Adipocyte (in vitro differentiated cells): ENCODE measurements around the gene ZKSCAN4.
A peak's percentile ranks its signal among the peaks of the same experiment; 100 is the strongest.

ENCODE experiments used
- DNase-seq: peaks from one replicate; pipeline ENCODE4 v3.0.0-alpha.2; 2015; ENCODE audit warnings: low read depth
- H3K27me3 ChIP-seq: replicated peaks from 2 replicates; pipeline ENCODE4 v1.7.0; 2013; ENCODE audit warnings: mild to moderate bottlenecking, low read length, moderate library complexity; ENCODE audit not compliant: control insufficient read depth, insufficient read depth
- H3K36me3 ChIP-seq: 2 replicates; pipeline ENCODE4 v1.7.0; 2013; ENCODE audit warnings: low read length, mild to moderate bottlenecking, moderate library complexity; ENCODE audit not compliant: control insufficient read depth, insufficient read depth, severe bottlenecking
- H3K4me1 ChIP-seq: 2 replicates; pipeline ENCODE4 v1.7.0; 2013; ENCODE audit warnings: mild to moderate bottlenecking, low read length, moderate library complexity; ENCODE audit not compliant: control insufficient read depth, insufficient read depth
- H3K4me3 ChIP-seq: 2 replicates; pipeline ENCODE4 v1.7.0; 2013; ENCODE audit warnings: mild to moderate bottlenecking, low read length, moderate library complexity
- H3K9ac ChIP-seq: 2 replicates; pipeline ENCODE4 v1.7.0; 2013; ENCODE audit warnings: mild to moderate bottlenecking, low read length, moderate library complexity
- H3K9me3 ChIP-seq: 2 replicates; pipeline ENCODE4 v1.7.0; 2013; ENCODE audit warnings: mild to moderate bottlenecking, low read length, moderate library complexity; ENCODE audit not compliant: control insufficient read depth

The ZKSCAN4 gene

DNA sequence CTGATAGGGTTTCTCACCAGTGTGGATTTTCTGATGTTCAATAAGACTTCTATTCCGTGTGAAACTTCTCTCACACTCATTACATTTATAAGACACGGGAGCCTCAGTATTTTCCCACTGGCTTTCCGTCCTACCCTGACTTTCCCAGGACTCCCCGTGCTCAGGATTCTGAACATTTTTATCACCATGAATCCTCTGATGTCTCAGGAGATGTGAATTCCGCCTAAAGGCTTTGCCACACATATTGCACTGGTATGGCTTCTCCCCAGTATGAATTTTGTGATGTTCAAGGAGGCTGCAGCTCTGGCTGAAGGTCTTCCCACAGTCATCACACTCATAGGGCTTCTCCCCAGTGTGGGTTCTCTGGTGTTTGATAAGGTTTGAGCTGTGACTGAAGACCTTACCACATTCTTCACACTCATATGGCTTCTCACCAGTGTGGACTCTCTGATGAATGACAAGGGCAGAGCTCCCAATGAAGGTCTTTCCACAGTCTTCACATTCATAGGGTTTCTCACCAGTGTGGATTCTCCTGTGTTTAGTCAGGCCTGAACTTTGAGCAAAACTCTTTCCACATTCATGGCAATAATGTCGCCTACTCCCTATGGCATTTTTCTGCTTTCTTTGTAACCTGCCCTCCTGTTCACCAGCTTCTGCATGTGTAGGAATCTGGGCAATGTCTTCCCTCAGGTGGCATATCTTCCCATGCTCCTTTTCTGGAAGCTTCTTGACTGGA, 6.7 kb downstream of the ZKSCAN4 start:
- no peaks in the 10 kb centered on the region for H3K9me3 ChIP-seq
- H3K27me3 ChIP-seq: no peaks in the 10 kb centered on the region
- H3K4me1 ChIP-seq: peaks cover under 1% of the 10 kb centered on the region
- no peak overlapping the region for H3K4me3 ChIP-seq
- H3K36me3 ChIP-seq: peaks cover 41% of the 10 kb centered on the region
- DNase-seq: no peak
- no peak overlapping the region for H3K9ac ChIP-seq

DNA sequence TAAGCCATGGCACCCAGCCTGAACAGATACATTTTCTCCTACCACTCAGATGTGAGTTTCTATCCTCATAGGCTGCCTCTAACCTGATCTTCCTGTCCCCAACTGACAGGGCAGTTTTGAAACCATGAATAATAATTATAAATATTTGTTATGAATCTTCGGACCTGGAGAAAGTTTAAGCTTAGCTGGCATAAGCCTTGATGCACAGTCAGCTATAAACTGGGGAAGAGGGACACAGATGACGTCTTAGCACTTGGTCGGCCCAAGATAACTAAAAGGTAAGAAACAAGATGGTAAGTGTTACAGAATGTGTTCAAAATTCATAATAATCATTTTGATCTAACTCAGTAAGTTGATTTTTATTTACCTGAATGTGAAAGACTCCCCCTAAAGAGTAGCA, 8.1 kb downstream of the ZKSCAN4 start:
- H3K9ac ChIP-seq: no peak overlapping the region
- no peaks in the 10 kb centered on the region for H3K9me3 ChIP-seq
- H3K36me3 ChIP-seq: peaks cover 41% of the 10 kb centered on the region
- H3K27me3 ChIP-seq: no peaks in the 10 kb centered on the region
- H3K4me3 ChIP-seq: no peak overlapping the region
- no peak for DNase-seq
- no peaks in the 10 kb centered on the region for H3K4me1 ChIP-seq

DNA sequence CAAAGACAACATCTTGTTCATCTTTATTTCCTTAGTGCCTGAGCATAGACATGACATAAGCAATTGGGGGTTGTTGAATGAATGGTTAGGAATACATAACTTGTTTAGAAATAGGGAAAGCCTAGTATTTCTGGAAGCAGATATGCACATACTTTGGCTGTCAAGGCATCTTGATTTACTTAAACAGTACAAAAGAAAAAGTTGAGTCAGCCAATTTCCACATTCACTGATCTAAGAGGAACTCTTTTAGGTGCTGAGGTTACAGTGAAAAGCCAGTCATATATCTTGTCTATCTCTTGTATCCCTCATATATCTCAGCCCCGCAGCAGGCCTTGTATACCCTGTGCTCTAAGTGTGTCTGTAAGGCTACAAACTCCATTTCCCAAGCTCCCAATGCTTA, 11.6 kb downstream of the ZKSCAN4 start:
- H3K9me3 ChIP-seq: no peaks in the 10 kb centered on the region
- H3K27me3 ChIP-seq: no peaks in the 10 kb centered on the region
- no peak for DNase-seq
- peaks cover 20% of the 10 kb centered on the region for H3K36me3 ChIP-seq
- no peak overlapping the region for H3K9ac ChIP-seq
- no peak overlapping the region for H3K4me3 ChIP-seq
- no peaks in the 10 kb centered on the region for H3K4me1 ChIP-seq

DNA sequence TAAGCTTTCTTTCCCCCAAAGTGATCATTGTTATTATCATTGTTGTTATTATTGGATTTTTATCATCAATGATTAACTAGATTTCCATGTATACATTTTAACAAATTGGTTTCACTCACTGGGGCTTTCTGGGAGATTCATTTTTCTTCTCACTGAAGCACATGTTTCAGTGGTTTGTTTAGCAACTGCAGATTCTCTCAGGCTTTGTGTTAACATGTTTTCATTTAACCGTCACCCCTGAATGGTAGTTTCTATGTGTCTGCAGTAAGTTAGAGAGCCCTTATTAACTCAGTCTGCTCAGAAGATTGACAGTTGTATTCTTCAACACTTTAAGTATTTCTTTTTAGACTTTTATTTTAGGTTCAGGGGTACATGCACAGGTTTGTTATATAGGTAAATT, 12.4 kb downstream of the ZKSCAN4 start:
- H3K36me3 ChIP-seq: peaks cover 12% of the 10 kb centered on the region
- no peak overlapping the region for H3K4me3 ChIP-seq
- no peak overlapping the region for H3K9ac ChIP-seq
- no peaks in the 10 kb centered on the region for H3K27me3 ChIP-seq
- no peaks in the 10 kb centered on the region for H3K9me3 ChIP-seq
- no peak for DNase-seq
- no peaks in the 10 kb centered on the region for H3K4me1 ChIP-seq

DNA sequence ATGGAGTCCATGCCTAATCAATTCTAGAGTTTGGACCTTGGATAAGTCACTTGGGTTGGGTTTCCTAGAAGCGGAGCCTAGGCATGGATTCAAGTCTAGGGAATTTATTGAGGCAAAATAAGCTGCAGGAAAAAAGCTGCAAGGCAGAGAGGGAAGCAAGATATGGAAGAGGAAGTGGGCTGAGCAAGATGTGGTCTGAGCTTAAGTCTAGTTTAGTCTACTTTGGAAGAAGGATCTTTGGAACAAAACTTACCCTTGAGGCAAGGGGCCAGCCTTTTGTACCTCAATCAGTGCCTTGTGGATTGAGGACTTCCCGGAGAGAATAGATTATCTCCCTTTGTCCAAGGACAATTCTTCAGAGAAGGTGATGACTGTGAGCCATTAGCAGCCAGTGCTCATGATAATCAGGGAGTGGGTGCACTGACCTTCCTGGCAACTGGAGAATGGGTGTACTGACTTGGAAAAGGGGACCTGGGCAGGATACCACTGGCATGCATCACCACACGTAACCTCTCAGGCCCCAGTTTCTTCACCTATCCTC, 16.1 kb downstream of the ZKSCAN4 start:
- H3K4me3 ChIP-seq: no peak overlapping the region
- DNase-seq: no peak
- H3K9ac ChIP-seq: no peak overlapping the region
- H3K36me3 ChIP-seq: peaks cover 30% of the 10 kb centered on the region
- no peaks in the 10 kb centered on the region for H3K27me3 ChIP-seq
- H3K9me3 ChIP-seq: peaks cover 7% of the 10 kb centered on the region
- no peaks in the 10 kb centered on the region for H3K4me1 ChIP-seq

DNA sequence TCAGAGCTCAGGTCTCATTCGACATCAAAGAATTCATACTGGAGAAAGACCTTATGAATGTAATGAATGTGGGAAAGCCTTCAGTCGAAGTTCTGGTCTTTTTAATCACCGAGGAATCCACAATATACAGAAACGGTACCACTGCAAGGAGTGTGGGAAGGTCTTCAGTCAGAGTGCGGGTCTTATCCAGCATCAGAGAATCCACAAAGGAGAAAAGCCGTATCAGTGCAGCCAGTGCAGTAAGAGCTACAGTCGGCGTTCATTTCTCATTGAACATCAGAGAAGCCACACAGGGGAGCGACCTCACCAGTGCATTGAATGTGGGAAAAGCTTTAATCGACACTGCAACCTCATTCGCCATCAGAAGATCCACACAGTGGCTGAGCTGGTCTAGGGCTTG, 19.3 kb downstream of the ZKSCAN4 start:
- H3K4me1 ChIP-seq: no peaks in the 10 kb centered on the region
- no peaks in the 10 kb centered on the region for H3K27me3 ChIP-seq
- H3K9me3 ChIP-seq: peaks cover 7% of the 10 kb centered on the region
- H3K36me3 ChIP-seq: peaks cover 54% of the 10 kb centered on the region
- no peak overlapping the region for H3K4me3 ChIP-seq
- no peak overlapping the region for H3K9ac ChIP-seq
- no peak for DNase-seq

DNA sequence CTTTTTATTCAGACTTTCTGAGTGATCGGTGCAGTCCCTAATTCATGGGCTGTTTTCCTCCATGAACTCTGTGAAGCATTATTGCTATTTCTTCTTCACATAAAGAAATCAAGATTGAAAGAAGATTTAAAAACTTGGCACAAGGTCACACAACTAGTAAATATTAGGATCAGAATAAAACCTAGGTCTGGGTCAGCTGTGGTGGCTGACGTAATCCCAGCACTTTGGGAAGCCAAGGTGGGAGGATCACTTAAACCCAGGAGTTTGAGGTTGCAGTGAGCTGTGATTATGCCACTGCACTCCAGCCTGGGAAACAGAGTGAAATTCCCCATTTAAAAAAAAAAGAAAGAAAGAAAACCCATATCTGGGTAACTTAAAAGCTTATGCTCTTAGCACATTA, 25.6 kb downstream of the ZKSCAN4 start:
- no peak for DNase-seq
- Histone ChIP-seq H3K9ac (peak overlapping the region; percentile 89), H3K27me3 (peaks cover 4% of the 10 kb centered on the region), H3K4me3 (no peak overlapping the region), H3K36me3 (peaks cover 37% of the 10 kb centered on the region), H3K4me1 (peaks cover 15% of the 10 kb centered on the region), H3K9me3 (no peaks in the 10 kb centered on the region)

DNA sequence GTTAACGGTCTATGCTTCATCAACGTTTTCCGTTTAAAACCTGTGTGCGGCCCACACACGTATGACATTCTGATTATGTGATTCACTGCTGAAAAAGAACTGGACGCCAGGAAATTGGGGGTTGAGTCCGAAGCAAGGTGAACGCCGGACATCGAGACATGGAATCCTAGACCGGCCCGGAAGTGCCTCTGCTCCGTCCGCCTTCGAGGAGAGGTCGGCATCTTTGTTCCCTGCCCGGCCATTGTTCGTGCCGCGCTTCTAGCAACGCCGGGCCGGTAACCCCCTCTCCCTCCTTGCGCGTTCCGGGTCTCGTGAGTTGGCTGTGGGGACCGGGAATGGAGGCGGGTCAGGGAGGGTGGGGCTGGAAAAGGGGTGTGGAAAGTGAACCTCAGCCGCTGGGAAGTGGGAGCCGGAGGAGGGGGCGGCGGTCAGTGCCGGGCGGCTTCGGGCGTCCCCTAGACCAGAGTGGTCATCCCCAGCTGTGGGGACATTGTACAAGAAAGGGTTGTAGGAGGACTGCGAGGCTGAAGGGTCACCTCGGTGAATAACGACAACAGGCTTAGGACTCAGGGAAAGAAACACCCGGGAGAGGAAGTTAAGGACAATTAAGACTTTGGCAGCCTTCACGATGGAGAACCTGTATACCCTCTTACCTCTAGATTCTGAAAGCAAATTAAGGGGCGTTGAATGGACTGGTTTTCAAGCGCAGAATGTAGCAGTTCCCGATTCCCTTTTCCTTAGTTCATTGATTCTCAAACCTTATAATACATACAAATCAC, 26.8 kb downstream of the ZKSCAN4 start, which contains the start of gene ZSCAN9:
ZSCAN9 (plus strand) TSS at position 220 of the 779 bp plus-strand sequence. CDS start 1,810 bp downstream, outside the sequence.
- DNase-seq: peak; percentile 91
- Histone ChIP-seq H3K27me3 (peaks cover 4% of the 10 kb centered on the region), H3K36me3 (peaks cover 30% of the 10 kb centered on the region), H3K9ac (peak within 1 kb of the TSS; percentile 89), H3K9me3 (no peaks in the 10 kb centered on the region), H3K4me3 (peak within 1 kb of the TSS; percentile 94), H3K4me1 (peaks cover 15% of the 10 kb centered on the region)

DNA sequence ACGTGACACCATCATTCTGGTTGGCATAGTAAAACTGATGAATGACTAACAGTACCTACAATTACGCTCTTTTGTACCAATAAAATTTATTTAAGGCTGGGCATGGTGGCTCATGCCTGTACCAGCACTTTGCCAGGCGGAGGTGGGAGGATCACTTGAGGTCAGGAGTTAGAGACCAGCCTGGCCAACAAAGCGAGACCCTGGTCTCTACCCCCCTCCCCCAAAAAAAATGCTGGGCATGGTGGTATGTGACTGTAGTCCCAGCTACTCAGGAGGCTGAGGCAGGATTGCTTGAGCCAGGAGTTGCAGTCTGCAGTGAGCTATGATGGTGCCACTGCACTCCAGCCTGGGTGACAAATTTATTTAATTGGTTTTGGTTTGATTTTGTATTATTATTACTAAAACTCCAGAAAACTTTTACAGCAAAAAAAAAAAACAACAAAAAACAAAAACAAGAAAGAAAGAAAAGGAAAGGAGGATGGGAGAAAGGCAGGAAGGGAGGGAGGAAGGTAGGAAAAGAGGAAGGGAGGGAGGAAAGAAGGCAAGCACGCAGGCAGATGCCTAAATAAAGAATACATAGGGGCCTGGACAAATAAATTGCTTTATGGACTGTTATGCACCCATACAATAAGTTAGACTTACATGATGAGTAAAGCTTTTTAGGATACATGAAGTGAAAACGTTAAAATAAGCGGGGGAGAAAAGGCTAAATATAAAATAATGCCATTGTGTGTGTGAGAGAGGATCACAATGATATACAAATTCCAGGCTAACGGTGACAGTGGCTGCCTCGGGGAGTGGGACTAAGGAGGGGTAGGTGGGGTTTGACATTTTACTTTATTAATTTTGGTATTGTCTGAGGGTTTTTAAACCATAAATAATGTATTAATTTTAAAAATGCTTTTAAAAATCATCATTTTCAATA, 27.7 kb downstream of the ZKSCAN4 start:
- H3K36me3 ChIP-seq: peaks cover 24% of the 10 kb centered on the region
- H3K4me3 ChIP-seq: peak overlapping the region; percentile 94
- H3K27me3 ChIP-seq: peaks cover 4% of the 10 kb centered on the region
- peak overlapping the region; percentile 89 for H3K9ac ChIP-seq
- no peaks in the 10 kb centered on the region for H3K9me3 ChIP-seq
- DNase-seq: peak; percentile 14
- peaks cover 15% of the 10 kb centered on the region for H3K4me1 ChIP-seq

DNA sequence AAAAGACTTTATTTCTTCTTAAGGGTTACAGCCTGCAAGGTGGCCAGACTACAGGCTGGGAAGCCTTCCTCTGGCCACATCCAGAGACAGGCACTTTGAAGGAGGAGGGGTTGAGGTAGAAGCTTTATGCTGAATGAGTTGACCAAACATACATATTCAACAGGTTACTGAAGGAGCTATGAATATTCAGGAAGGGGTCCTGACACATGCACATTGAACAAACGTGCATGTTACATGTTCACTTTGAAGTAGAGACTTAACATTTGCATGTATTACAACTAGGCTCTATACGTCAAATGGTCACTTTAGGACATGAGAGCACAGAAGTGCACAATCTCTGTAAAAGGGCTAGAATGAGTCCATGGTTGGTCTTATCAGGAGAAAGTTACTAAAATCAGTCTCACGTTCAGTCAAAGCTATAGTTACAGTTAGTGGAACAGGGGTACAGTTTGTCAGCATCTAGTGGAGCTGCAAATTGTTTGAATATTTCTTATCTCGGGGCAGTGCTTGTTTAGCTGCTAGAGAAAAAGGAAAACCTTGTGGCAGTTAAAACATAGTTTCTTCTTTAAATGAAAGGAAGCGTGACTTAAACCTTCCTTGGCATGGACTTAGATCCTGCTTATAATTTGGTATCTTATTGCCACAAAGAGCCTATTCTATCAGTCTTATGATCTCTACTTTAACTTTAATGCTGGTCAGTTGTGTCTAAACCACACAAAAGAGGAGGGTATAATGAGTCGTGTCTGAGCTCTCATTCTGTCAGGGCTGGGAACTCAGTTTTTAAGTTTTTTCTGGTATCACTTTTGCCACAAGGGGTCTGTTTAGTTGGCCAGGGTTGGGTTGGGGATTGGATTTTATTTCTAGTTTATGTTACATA, 31.6 kb downstream of the ZKSCAN4 start:
- Histone ChIP-seq H3K9me3 (no peaks in the 10 kb centered on the region), H3K27me3 (peaks cover 7% of the 10 kb centered on the region)

More for the DNA sequence above, 31.6 kb downstream of the ZKSCAN4 start:
- peaks cover 13% of the 10 kb centered on the region for H3K4me1 ChIP-seq
- DNase-seq: no peak
- H3K9ac ChIP-seq: no peak overlapping the region
- no peak overlapping the region for H3K4me3 ChIP-seq
- no peaks in the 10 kb centered on the region for H3K36me3 ChIP-seq
